GM11168 (cell line): ENCODE measurements around the gene GBP3.
"Not testable (repeated sequence)": the region's sequence is repeated elsewhere in the genome, so short reads cannot be mapped to it uniquely, and the experiment has no call there.

Experiments
- in situ Hi-C: fragments of 300-500 bp; cut with MboI; formaldehyde crosslinking; loops from one replicate; pipeline ENCODE4 v1.12.0; 2022; ENCODE audit warnings: low sequenced_read_pairs; ENCODE audit not compliant: unreplicated experiment

Gene GBP3

DNA sequence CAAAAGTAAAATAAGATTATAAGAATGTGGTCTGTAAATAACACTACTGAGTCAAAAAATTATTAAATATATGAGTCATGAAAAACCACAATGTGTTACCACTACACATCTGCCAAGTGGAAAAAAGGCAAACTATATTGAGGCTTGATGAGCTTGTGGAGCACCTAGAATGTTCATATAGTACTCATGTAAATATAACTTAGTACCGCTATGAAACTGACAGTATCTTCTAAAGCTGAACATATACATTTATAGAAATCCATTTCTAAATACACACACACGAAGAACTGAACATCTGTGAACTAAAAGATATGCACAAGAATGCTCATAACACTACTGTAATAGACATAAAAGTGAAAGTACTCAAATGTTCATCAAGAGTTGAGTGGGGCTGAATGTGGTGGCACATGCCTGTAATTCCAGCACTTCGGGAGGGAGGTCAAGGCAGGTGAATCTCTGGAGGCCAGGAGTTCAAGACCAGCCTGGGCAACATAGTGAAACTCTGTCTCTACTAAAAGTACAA, 18.5 kb upstream of the GBP3 start:
- in situ Hi-C loops: no loop called here

DNA sequence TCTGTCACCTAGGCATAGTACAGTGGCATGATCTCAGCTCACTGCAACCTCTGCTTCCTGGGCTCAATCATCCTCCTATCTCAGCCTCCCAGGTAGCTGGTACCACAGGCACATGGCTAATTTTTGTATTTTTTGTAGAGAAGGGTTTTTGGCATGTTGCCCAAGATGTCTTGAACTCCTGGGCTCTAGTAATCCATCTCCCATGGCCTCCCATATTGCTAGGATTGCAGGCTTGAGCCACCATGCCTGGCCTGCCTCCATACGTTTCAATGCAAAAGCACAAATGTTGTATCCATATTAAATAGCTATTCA, 17.6 kb upstream of the GBP3 start:
- in situ Hi-C loops: no loop called here

DNA sequence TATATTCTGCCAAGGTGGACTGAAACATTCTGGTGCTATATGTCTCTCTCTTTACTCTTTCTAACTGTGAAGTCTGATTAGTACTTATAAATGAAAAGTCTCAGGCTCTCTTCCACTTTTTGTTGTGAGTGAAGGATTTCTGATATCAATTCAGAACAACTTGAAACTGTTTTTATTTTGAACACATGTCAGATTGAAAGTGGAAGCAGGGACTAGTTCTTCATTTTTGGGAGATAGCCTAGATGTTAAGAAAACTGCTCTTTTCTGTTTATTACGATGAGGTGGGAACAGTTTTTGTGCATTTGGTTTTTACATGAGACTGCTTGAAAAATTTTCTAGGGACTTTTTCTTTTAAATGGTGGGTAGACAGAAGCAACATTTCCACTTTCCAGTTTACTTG, 14.5 kb upstream of the GBP3 start:
- in situ Hi-C loops: no loop called here

DNA sequence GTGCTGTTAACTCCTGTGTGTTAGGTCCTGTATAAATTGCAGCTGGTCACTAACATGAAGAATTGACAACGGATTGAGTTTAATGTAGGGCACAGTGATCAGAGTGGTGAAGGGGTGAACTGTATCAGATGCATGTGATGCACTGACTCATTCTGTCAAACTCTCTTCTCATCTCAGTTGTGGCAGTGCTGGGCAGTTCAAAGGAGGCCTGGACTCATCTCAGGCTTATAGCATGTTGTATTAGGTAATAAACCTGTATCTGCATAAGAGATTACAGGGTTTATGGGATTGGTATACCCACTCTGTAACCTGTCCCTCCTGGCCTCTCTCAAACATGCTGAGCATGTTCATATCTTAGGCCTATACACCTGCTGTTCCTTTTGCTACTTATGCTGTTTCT, 12.4 kb upstream of the GBP3 start:
- in situ Hi-C loops: no loop called here

DNA sequence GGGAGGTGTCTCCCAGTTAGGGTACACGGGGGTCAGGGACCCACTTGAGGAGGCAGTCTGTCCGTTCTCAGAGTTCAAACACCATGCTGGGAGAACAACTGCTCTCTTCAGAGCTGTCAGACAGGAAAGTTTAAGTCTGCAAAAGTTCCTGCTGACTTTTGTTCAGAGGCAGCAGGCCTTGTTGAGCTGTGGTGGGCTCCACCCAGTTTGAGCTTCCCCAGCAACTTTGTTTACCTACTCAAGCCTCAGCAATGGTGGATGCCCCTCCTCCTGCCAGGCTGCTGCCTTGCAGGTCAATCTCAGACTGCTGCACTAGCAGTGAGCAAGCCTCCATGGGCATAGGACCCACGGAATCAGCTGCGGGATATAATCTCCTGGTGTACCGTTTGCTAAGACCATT, 11.3 kb upstream of the GBP3 start:
- in situ Hi-C loops: not testable (repeated sequence)

DNA sequence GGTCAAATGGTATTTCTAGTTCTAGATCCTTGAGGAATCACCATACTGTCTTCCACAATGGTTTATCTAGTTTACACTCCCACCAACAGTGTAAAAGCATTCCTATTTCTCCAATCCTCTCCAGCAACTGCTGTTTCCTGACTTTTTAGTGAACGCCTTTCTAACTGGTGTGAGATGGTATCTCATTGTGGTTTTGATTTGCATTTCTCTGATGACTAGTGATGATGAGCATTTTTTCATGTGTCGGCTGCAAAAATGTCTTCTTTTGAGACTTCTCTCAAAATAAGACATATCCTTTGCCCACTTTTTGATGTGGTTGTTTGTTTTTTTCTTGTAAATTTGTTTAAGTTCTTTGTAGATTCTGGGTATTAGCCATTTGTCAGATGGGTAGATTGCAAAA, 6.4 kb upstream of the GBP3 start:
- in situ Hi-C loops: not testable (repeated sequence)

DNA sequence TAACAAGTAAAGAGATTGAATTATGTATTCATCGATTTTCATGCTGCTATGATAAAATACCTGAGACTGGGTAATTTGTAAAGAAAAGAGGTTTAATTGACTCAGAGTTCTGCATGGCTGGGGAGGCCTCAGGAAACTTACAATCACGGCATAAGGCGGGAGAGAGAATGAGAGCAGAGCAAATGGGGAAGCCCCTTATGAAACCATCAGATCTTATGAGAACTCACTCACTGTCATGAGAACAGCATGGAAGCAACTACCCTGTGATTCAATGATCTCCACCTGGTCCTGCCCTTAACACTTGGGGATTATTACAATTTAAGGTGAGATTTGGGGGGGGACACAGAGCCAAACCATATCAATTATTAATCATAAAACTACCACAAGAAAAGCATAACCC, 3.3 kb upstream of the GBP3 start:
- in situ Hi-C loops: no loop called here

DNA sequence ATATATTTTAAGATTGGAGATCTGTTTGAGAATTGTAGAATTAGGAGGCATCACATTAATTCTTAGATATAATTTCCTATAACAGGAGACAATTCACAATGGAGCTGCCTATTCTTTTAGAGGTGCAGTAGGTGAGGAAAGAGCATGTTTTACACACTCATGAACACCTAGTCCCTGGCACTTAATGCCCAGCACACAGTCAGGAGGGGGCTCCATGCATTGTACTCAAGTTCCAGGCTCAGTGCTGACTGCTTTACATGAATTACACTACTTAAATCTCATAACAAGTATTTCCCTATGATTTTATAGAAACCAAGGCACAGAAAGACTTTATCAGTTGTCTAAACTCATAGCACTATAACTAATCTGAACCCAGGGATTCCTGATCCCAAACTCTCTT, 360 bp upstream of the GBP3 start:
- in situ Hi-C loops: no loop called here

DNA sequence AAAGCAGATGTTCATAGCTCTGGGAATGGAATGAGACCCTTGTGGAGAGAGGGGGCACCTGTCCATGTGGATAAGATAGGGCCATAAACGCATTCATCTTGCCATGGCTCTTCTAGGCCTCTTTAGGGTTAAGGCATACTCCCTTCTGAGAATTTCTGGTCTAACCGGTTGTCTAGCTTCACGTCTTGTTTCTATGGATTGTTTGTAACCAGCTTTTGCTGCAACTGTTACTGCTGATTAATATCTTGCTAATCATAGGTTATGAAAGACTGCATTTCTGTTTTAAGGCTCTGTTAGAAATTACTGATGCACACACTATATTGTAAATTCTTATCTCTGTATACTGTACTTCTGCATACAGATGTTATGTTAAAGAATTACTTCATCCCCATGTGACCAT, 4.3 kb downstream of the GBP3 start:
- in situ Hi-C loops: not testable (repeated sequence)

DNA sequence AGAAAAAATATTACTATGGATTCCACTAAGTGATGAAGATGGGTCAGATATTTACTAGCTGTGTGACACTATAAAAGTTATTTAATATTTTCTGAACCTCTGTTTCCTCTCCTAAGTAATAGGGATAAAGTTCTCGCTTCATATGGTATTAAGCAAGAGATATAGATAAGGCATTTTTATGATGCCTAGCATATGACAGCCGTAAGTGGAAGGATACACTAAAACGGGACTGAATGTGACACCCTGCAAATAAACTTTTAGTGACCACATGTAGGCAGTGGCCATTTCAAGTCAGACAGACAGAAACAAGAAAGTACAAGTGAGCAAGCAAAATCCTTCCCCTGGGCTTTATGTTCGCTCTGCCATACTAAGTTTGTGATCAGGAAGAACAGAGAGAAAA, 14.2 kb downstream of the GBP3 start:
- in situ Hi-C loops: no loop called here

DNA sequence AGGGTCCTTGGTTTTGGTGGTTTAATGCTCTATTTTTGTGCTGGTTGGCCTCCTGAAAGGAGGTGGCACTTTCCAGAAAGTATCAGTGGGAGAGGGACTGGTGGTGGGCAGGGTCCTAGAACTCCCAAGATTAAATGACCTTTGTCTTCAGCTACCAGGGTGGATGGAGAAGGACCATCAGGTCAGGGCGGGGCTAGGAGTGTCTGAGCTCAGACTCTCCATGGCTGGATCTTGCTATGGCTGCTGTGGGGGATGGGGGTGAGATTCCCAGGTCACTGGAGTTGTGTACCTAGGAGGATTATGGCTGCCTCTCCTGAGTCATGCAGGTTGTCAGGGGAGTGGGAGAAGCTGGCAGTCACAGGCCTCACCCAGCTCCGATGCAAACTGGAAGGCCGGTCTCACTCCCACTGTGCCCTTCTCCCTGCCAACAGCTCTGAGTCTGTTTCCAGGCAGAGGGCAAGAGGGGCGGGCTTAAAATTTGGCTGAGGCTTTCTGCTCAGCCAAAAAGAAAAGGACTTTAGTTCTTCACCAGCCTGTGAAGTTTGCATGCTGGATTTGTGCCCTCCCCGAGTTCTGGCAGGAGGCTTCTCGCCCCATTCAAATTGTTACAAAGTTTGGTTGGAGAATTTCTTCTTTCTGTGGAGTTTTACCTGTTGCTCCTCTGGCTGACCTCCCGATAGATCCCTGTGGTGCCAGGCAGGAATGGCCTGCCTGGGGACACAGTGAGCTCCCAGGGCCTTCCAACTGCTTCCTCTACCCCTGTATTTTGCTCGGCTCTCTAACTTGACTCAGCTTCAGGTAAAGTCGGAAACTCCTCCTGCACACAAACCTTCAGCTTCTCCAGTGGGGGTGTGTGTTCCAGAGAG, 17.1 kb downstream of the GBP3 start:
- in situ Hi-C loops: no loop called here

DNA sequence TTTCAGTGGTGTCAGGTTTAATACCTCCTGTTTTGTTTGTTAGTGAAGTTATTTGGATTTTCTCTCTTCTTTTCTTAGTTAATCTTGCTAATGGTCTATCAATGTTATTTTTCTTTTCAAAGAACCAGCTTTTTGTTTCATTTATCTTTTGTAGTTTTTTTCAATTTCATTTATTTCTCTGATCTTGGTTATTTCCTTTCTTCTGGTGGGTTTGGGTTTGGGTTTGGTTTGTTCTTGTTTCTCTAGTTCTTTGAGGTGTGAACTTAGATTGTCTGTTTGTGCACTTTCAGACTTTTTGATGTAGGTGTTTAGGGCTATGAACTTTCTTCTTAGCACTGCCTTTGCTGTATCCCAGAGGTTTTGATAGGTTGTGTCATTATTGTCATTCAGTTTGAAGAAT, 20.5 kb downstream of the GBP3 start:
- in situ Hi-C loops: loop anchor here (5.0 kb wide), 1 partner anchor 360 kb away; the partner anchor contains the start of gene GBP6

DNA sequence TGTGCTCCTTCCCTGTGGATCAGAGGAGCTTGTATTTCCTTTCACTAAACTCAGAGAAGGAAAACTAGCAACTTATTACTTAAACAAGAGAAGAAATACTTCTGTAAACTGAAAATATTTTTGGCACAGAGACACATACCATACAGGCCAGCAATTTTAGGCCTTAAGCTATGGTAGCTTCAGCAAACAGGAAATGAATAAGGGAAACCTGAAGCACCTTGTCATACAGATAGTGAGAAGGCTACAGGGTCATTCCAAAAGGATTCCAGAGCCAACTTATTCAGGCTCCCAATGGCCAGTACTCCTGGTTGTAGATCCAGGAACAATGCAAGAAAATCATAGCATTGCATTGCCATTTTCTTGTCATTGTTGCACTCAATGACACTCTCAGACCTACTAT, 21.2 kb downstream of the GBP3 start:
- in situ Hi-C loops: loop anchor here (5.0 kb wide), 1 partner anchor 361 kb away; the partner anchor contains the start of gene GBP6

DNA sequence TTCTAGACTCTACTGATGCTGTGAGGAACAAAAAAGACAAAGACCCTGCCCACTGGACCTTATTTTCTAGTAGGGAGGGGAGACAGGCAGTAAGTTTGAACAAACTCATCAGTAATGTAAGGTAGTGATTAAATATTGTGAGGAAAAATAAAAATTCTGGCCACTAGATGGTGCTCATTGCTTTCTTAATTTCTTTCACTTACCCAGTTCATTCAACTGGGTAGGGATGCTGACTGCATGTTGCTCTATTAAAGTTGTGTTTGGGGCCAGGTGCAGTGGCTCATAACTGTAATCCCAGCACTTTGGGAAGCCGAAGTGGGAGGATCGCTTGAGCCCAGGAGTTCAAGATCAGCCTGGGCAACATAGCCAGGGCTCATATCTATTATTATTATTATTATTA, 23.9 kb downstream of the GBP3 start:
- in situ Hi-C loops: no loop called here

DNA sequence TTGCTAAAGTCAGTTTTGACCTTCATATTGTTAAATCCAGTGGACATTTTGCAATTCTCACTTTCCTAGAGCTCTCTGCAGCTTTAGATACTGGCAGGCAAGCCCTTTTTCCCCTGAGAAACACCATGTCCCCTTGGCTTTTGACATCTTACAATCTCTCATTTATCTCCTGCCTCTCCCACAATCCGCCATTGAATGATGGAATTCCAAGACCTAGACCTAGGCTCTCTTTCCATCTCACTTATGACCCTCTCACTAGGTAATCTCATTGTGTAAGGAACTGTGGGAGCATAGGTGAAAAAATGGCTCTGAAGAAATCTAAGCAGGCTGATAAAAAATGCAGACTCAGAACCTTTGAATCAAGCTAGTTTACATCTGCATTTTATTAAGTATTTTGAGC, 32.2 kb downstream of the GBP3 start:
- in situ Hi-C loops: no loop called here

DNA sequence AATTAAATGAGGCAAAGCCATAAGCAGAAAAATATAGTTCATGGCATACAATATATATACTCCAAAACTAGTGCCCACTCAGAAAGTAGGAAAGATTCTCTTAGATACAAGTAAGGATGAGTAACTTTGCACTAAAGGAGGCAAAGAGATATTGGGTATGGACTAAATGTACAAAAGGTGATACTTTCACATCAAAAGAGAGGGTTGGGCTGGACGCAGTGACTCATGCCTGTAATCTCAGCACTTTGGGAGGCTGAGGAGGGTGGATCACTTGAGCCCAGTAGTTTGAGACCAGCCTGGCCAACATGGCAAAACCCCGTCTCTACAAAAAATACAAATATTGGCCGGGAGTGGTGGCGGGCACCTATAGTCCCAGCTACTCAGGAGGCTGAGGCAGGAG, 37.0 kb downstream of the GBP3 start:
- in situ Hi-C loops: no loop called here

DNA sequence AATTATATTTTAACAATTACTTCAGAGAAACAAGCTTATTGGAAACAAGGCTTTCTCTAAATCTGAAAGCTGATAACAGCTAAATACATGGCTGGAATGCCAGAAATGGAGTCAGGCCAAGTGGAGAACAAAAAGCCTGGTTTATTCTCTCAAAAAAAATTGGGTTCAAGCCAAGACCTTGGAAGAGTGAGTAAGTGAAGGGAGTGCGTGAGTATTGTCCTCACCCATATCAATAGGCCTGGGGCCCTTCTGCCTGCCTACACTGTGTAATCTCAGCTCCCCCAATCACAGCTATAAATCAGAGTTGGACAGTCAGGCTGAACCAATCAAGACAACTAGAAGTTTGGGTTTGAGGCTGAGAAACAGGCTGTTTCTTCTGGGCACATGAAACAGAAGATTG, 37.6 kb downstream of the GBP3 start:
- in situ Hi-C loops: no loop called here

DNA sequence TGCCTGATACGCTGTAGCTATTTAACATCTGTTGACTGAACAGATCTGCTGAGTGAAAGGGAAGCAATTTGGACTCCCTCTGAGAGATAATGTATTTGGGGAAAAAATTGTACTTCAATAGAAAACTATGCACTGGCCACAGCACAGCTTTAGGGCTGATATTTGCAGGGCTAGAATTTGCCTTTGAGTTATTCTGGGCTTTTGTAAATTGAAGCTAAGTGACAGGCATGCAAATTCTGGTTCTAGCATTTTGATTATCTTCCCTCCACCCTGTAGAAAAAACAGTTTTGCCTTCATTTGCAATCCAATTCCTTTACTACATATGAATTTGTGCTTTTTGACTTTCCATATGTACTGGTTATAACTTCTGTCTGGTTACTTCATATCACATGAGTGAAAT, 38.1 kb downstream of the GBP3 start:
- in situ Hi-C loops: no loop called here

DNA sequence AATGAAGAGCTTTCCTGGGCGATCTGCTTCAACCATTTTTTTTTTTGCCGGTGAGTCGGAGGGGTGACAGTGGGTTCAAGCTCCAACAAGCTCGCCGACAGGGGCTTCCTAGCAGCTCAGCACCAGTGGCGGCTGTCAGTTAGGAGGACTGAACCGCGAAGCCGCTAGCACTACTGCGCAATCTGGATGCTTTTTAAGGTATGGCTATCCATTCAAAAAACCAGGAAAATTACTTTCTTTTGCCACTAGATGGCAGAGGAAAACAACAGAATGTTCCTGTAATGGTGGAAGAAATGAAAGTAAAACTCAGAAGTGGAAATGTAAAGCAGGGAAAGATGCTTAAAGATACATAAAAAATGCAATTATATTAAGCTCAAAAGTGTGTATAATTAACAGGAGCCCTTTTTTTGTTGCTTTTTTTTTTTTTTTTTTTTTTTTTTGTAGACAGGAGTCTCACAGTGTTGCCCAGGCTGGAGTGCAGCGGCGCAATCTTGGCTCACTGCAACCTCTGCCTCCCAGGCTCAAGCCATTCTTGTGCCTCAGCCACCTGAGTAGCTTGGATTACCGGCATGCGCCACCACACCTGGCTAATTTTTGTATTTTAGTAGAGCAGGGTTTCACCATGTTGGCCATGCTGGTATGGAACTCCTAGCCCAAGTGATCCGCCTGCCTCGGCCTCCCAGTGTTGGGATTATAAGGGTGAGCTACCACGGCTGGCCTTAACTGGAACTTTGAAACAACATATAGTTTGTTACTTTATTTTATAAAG, 38.7 kb downstream of the GBP3 start:
- in situ Hi-C loops: no loop called here

DNA sequence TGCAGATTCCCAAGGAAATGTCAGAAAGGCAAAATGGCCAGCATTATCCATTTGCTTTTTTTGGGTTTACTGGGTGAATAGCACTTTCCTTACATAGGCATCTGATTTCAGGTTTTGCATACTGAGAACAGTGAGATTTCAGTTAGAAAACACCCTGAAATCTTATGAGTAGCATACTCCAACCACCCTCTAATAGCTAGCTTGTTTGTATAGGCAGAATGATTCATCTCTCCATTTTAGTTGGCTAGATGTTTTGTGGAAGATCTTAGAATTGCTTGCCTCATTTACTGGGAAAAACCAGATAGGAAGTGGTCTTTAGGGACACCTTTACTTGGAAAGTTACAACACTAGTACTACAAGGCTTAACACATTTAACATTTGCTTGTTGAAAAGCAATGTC, 40.6 kb downstream of the GBP3 start:
- in situ Hi-C loops: no loop called here

DNA sequence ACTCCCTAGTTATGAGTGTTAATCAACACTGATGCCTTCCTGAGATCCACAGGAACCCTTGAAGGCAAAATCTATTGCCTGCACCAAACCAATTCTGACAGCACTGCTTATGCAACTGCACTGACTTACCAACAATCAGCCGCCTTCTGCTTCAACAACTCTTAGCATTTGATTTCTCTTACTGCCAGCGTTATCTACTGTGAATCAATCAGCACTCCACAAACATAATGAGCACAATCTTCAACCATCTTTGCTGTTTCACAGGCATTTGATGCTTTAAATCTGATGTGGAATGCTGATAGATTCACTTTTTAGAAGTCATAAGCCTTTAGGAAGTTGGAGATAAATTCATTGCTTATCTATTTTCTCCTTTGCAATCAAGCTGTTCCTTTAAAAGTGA, 41.2 kb downstream of the GBP3 start:
- in situ Hi-C loops: not testable (repeated sequence)

DNA sequence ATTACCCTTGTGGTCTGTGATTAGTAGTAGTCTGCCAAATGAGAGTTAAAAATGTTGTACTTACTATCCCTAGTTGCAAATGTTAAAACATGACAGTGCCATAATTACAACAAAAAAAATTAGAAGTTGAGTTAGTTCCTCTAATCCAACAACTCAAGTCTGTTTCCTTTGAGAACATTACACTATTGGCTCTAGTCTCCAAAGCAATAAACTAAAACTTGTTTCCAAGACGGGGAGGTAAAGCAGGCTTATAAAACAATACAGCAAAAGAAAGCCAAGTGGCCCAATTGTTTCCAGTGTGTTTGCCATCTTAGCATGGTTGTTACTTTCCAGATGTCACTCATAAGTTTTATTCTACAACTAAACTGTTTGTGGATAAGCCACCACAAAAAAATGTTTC, 41.8 kb downstream of the GBP3 start:
- in situ Hi-C loops: no loop called here
